Keratinocyte (primary cell): ENCODE measurements around the gene MARS1.

ENCODE experiments used
- CTCF ChIP-seq, 3 experiments: IDR thresholded peaks in 1 of 3; conservative IDR thresholded peaks in 1 of 3; optimal IDR thresholded peaks in 1 of 3; 2 replicates in 2 of 3; 3 replicates in 1 of 3; pipeline versions ENCODE3 to v1.5.1; 2011; ENCODE audit warnings: low read length in 3 of 3, mild to moderate bottlenecking in 3 of 3, moderate library complexity in 2 of 3, control low read depth in 1 of 3, inconsistent platforms in 1 of 3; ENCODE audit not compliant: insufficient read depth in 2 of 3; ENCODE audit errors: extremely low read depth in 1 of 3
- EZH2 ChIP-seq: IDR thresholded peaks from one replicate; pipeline ENCODE4 v1.6.1; 2012; ENCODE audit warnings: inconsistent platforms, mild to moderate bottlenecking, low read length, moderate library complexity

GRCh38 chr12:57525615-57526383 is 37.9 kb downstream of the MARS1 start:
- TF ChIP-seq CTCF (optimal IDR thresholded peaks at IDR 0.05 in 1 of 3, IDR thresholded peaks at IDR 0.05 in 1 of 3, conservative IDR thresholded peaks at IDR 0.05 in 1 of 3; ENCODE audit: extremely low read depth in 1 of 3, insufficient read depth in 2 of 3, low read length in 3 of 3) (no peak), EZH2 (no peak)
